Measurements from ENCODE around the gene MYO5B. TPM values are rescaled to one million over a fixed set of nuclear protein-coding genes. Genes with fewer than 3 reads are reported as not detected.
"Not testable (repeated sequence)": the region's sequence is repeated elsewhere in the genome, so short reads cannot be mapped to it uniquely, and the experiment has no call there.

Gene MYO5B
- total RNA-seq, 1 experiment from 2014 or later = 32.1 TPM

- H3K4me2 ChIP-seq (ENCODE audit: low read length); H2AFZ ChIP-seq (ENCODE audit: low read depth, low read length, poor library complexity, severe bottlenecking); CTCF ChIA-PET; DNase-seq (ENCODE audit: low read depth, low spot score); H4K20me1 ChIP-seq (ENCODE audit: insufficient read depth); BruUV-seq (replicated peaks); H3K27ac ChIP-seq (ENCODE audit: low read depth, low read length); H3K4me3 ChIP-seq (replicated peaks in 1 of 2; ENCODE audit: low read depth in 1 of 2, low read length in 2 of 2); ATAC-seq; H3K79me2 ChIP-seq (ENCODE audit: insufficient read depth, low read length); H3K27me3 ChIP-seq (ENCODE audit: insufficient read depth, low read length); H3K9ac ChIP-seq (ENCODE audit: low read length); H3K9me2 ChIP-seq (ENCODE audit: insufficient read depth); H3K36me3 ChIP-seq (ENCODE audit: control insufficient read depth in 1 of 2, insufficient read depth in 2 of 2, low read length in 2 of 2); H3K9me3 ChIP-seq (ENCODE audit: control insufficient read depth in 1 of 2, insufficient read depth in 1 of 2, low read depth in 1 of 2, low read length in 2 of 2); RAD21 ChIA-PET (ENCODE audit: low non-redundant PET in 1 of 2, low total read pairs in 2 of 2, uncharacterized antibody in 2 of 2, unreplicated experiment in 2 of 2); POLR2A ChIA-PET: not testable (repeated sequence)
- intact Hi-C loops (cut with micrococcal nuclease) = loop anchor here (2.0 kb wide), 1 partner anchor 45 kb away; the partner anchor contains the start of gene CXXC1
- H3K4me1 ChIP-seq (ENCODE audit: control insufficient read depth in 1 of 2, insufficient read depth in 2 of 2, low read length in 2 of 2) = peaks cover 2 to 26% of the 10 kb centered on the region in 2 experiments; a peak in 3 of 4 replicates
- peak; percentile 70 for TF ChIP-seq CBX3 (IDR thresholded peaks at IDR 0.05; ENCODE audit: low read depth)
These were observed 46.8 kb upstream of the MYO5B start for GRCh38 chr18:50241768-50242167.

GRCh38 chr18:50240080-50240563, 45.2 kb upstream of the MYO5B start:
- ChIA-PET CTCF (interaction anchor here (2.8 kb wide), 1 partner anchor 117 kb away, joined by 8 read pairs; no protein-coding TSS in a partner anchor), RAD21 (ENCODE audit: low non-redundant PET in 1 of 2, low total read pairs in 2 of 2, uncharacterized antibody in 2 of 2, unreplicated experiment in 2 of 2) (no interaction called here), POLR2A (no interaction called here)
- Histone ChIP-seq H2AFZ (ENCODE audit: low read depth, low read length, poor library complexity, severe bottlenecking) (no peak overlapping the region), H3K9me2 (ENCODE audit: insufficient read depth) (no peaks in the 10 kb centered on the region), H3K4me3 (replicated peaks in 1 of 2; ENCODE audit: low read depth in 1 of 2, low read length in 2 of 2) (no peak overlapping the region; a peak in 1 of 4 replicates), H3K9me3 (ENCODE audit: control insufficient read depth in 1 of 2, insufficient read depth in 1 of 2, low read depth in 1 of 2, low read length in 2 of 2) (peaks cover 0 to 3% of the 10 kb centered on the region in 2 experiments; a peak in 1 of 4 replicates), H3K27ac (ENCODE audit: low read depth, low read length) (peak overlapping the region; percentile 52; the same call in 1 of the 2 replicates), H3K4me1 (ENCODE audit: control insufficient read depth in 1 of 2, insufficient read depth in 2 of 2, low read length in 2 of 2) (peaks cover 2 to 26% of the 10 kb centered on the region in 2 experiments; a peak in 3 of 4 replicates), H3K79me2 (ENCODE audit: insufficient read depth, low read length) (no peaks in the 10 kb centered on the region), H3K4me2 (ENCODE audit: low read length) (peak overlapping the region; percentile 32), H4K20me1 (ENCODE audit: insufficient read depth) (no peaks in the 10 kb centered on the region), H3K9ac (ENCODE audit: low read length) (no peak overlapping the region), H3K27me3 (ENCODE audit: insufficient read depth, low read length) (no peaks in the 10 kb centered on the region), H3K36me3 (ENCODE audit: control insufficient read depth in 1 of 2, insufficient read depth in 2 of 2, low read length in 2 of 2) (no peaks in the 10 kb centered on the region)
- peak; percentile 88 for ATAC-seq
- intact Hi-C loops (cut with micrococcal nuclease) = loop anchor here (2.0 kb wide), 1 partner anchor 47 kb away; the partner anchor contains the start of gene CXXC1
- no TSS peak for BruUV-seq (replicated peaks)
- DNase-seq (ENCODE audit: low read depth, low spot score) = peak; percentile 93
- TF ChIP-seq FOSL1 (IDR thresholded peaks at IDR 0.05; ENCODE audit: low read depth) = peak; percentile 96
- peak; percentile 84 for TF ChIP-seq SP1 (IDR thresholded peaks at IDR 0.05; ENCODE audit: low read depth)
- no peak; the same call in 1 of the 2 replicates for TF ChIP-seq ELF1 (IDR thresholded peaks at IDR 0.05; ENCODE audit: borderline replicate concordance, low read depth)
- no peak for TF ChIP-seq ZNF274 (IDR thresholded peaks at IDR 0.05; ENCODE audit: low read depth, low read length)
- peak; percentile 40 for TF ChIP-seq ZBTB33 (IDR thresholded peaks at IDR 0.05; ENCODE audit: extremely low read depth, insufficient replicate concordance, low read length)
- TF ChIP-seq YY1 (IDR thresholded peaks at IDR 0.05; ENCODE audit: extremely low read depth, insufficient replicate concordance, low read depth, low read length) = no peak
- peak; percentile 95 for TF ChIP-seq JUND (IDR thresholded peaks at IDR 0.05)
- no peak for TF ChIP-seq EGR1 (IDR thresholded peaks at IDR 0.05; ENCODE audit: low read depth)
- TF ChIP-seq POLR2A (IDR thresholded peaks at IDR 0.05; ENCODE audit: borderline replicate concordance, extremely low read depth, insufficient read depth, insufficient read length) = no peak
- TF ChIP-seq ATF3 (IDR thresholded peaks at IDR 0.05) = 0 out of 2 replicates have a peak, but pooled peaks have one; percentile 34
- no peak for TF ChIP-seq ZFX (IDR thresholded peaks at IDR 0.05)
- TF ChIP-seq POLR2AphosphoS5 (IDR thresholded peaks at IDR 0.05; ENCODE audit: low read depth, low read length) = peak; percentile 52; the same call in 1 of the 2 replicates
- TF ChIP-seq CBX3 (IDR thresholded peaks at IDR 0.05; ENCODE audit: low read depth) = peak; percentile 96
- TF ChIP-seq TCF7L2 (IDR thresholded peaks at IDR 0.05; ENCODE audit: borderline replicate concordance, extremely low read depth, insufficient read depth, insufficient read length) = no peak
- no peak for TF ChIP-seq CTCF (IDR thresholded peaks at IDR 0.05 in 2 of 3, conservative IDR thresholded peaks at IDR 0.05 in 1 of 3; ENCODE audit: borderline replicate concordance in 1 of 3, insufficient read depth in 1 of 3, low read depth in 2 of 3, low read length in 2 of 3)
- TF ChIP-seq SRF (IDR thresholded peaks at IDR 0.05; ENCODE audit: low read depth) = no peak
- no peak for TF ChIP-seq RAD21 (IDR thresholded peaks at IDR 0.05; ENCODE audit: low read depth)
